ENCODE data around the gene MEGF11.

MEGF11 gene

GRCh38 chr15:66231394-66232266 is 21.9 kb downstream of the MEGF11 start:
- no peak for TF ChIP-seq CTCF (conservative IDR thresholded peaks at IDR 0.05)

GRCh38 chr15:66229790-66230465 is 23.6 kb downstream of the MEGF11 start:
- no peak for TF ChIP-seq CTCF (conservative IDR thresholded peaks at IDR 0.05)
- no peak overlapping the region for H3K27ac ChIP-seq

More at GRCh38 chr15:66231394-66232266, 21.9 kb downstream of the MEGF11 start:
- no peak overlapping the region for H3K27ac ChIP-seq

- no peak overlapping the region for H3K27ac ChIP-seq
- no peak for TF ChIP-seq CTCF (conservative IDR thresholded peaks at IDR 0.05)
Measured at GRCh38 chr15:66228807-66229735, 24.5 kb downstream of the MEGF11 start.

GRCh38 chr15:66226736-66227135 is 26.8 kb downstream of the MEGF11 start:
- TF ChIP-seq CTCF (conservative IDR thresholded peaks at IDR 0.05) = no peak
- no peak overlapping the region for H3K27ac ChIP-seq

- TF ChIP-seq CTCF (conservative IDR thresholded peaks at IDR 0.05) = no peak
- no peak overlapping the region for H3K27ac ChIP-seq
Measured at GRCh38 chr15:66225656-66226274, 27.8 kb downstream of the MEGF11 start.

- no peak for TF ChIP-seq CTCF (conservative IDR thresholded peaks at IDR 0.05)
- H3K27ac ChIP-seq = no peak overlapping the region
Measured at GRCh38 chr15:66224946-66225345, 28.6 kb downstream of the MEGF11 start.
